GM19395 (cell line): ENCODE data around the gene EIF4A2.
"Not testable (repeated sequence)": the region's sequence is repeated elsewhere in the genome, so short reads cannot be mapped to it uniquely, and the experiment has no call there.

ENCODE experiments used
- ATAC-seq: cut with Tn5 transposase; IDR thresholded peaks from one replicate; pipeline ENCODE4 v1.9.1; 2021; ENCODE audit warnings: mild to moderate bottlenecking, moderate library complexity; ENCODE audit not compliant: unreplicated experiment

Gene EIF4A2

DNA sequence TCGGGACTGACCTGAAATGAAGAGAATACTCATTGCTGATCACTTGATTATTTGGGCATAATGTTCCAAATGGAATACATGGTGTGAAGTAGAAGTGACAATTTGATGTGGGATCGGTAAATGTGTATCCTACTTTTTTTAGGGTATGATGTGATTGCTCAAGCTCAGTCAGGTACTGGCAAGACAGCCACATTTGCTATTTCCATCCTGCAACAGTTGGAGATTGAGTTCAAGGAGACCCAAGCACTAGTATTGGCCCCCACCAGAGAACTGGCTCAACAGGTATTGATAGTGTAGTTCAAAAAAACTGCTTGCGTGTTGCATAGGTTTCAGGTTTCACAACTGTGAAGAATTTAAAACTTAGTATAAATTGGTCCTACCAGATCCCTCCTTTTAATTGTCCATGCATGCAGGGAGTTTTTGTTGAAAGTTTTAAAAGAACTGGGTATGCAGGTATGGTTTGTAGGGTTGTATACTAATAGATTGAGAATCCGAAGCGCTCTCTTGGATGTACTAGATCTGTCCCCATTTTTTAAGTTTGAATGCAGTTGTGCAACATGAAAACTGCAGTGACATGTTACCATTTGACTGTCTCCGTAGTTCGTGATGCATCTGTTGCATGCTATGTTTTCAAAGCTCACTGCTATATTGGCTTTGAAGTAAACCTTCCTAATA is 1.6 kb downstream of the EIF4A2 start:
- no peak for ATAC-seq

DNA sequence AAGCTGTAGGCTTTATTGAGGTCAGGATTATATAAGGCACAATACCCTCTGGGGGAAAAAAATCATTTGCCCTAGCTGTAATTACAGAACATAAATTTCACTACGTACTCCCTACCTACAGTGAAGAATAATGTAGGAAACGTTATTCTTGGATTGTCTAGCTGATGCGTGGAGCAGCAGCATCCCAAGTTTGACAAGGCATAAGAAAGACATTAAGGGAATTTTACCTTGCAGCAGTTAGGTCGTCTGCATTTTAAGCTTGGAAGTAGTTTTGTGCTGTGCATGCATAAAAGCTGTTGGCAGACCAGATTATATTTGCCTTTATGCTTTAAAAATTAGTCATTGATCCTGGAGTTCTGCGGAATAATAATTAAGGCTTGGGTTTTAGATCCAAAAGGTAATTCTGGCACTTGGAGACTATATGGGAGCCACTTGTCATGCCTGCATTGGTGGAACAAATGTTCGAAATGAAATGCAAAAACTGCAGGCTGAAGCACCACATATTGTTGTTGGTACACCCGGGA is 2.2 kb downstream of the EIF4A2 start:
- ATAC-seq: no peak

DNA sequence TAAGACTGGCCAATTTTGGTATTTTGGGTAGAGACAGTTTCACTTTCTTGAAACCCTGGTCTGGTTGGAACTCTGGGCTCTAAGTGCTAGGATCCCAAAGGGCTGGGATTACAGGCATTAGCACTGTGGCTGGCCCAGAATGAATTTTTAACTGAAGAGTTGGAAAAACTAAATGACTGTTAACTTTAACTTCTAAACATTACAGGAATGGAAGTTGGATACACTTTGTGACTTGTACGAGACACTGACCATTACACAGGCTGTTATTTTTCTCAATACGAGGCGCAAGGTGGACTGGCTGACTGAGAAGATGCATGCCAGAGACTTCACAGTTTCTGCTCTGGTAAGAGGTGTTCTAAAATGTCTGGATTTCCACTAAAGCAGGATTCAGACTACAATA is 3.5 kb downstream of the EIF4A2 start:
- no peak for ATAC-seq

DNA sequence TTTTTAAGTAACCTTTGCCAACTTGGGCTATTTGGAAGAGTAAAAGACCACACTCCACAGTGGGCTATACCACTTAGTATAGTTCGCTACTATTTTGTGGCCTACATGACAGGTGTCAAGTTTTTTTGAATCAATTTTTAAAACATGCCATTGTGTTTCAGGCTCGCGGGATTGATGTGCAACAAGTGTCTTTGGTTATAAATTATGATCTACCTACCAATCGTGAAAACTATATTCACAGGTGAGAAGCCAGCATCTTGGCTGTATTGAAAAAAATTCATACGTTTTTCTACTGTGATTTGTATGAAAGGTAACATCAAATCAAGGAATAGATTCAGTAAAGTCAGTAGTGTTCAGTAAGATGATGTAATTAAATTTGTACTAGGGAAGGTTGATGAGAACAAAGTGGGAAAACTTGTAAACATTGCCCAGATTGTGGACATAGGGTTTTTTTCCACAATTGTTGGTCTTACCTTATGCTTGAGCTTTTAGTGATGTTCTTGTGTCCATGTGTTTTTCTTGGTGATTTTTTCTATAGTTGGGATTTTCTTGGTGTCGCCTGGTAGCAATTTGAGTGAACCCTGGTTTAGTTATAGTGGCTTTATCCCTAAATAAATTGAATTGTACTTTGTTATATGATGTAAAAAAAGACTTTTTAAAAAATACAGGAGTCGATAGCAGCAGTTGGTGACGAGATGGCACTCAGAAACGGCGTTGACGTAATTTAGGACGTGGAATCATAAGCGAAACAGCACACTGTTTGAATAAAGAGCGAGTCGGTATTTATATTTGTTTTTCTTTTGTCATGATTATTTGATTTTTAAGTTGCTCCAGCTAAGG is 4.5 kb downstream of the EIF4A2 start:
- ATAC-seq: no peak

DNA sequence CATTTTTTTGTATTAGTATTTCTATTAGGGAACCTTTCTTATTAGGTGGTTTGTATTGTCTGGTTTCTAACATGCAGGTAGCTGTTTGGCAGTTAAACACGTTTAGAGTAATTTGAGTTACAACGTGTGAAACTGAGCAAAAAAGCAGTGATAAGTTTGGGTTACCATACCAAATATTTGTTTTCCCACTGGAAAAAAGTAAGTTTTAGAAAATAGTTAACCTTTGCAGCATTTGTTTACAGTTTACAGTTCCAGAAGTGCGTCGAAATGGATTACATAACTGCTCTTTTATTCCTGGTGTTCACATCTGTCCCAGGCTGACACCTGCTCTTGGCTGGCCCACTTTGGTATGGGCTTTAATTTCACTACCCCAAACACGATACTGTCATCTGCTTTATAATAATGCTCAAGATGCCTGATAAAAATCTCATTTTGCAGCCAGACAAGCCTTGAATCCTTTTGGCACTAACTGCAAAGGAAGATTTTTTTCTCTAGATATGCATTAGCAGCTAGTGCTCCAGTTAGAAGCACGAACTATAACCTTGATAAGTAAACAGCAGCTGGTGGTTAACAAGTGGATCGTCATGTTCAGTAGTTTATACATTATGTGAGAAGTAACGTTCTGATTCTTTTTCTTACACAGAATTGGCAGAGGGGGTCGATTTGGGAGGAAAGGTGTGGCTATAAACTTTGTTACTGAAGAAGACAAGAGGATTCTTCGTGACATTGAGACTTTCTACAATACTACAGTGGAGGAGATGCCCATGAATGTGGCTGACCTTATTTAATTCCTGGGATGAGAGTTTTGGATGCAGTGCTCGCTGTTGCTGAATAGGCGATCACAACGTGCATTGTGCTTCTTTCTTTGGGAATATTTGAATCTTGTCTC is 5.3 kb downstream of the EIF4A2 start:
- ATAC-seq: no peak

DNA sequence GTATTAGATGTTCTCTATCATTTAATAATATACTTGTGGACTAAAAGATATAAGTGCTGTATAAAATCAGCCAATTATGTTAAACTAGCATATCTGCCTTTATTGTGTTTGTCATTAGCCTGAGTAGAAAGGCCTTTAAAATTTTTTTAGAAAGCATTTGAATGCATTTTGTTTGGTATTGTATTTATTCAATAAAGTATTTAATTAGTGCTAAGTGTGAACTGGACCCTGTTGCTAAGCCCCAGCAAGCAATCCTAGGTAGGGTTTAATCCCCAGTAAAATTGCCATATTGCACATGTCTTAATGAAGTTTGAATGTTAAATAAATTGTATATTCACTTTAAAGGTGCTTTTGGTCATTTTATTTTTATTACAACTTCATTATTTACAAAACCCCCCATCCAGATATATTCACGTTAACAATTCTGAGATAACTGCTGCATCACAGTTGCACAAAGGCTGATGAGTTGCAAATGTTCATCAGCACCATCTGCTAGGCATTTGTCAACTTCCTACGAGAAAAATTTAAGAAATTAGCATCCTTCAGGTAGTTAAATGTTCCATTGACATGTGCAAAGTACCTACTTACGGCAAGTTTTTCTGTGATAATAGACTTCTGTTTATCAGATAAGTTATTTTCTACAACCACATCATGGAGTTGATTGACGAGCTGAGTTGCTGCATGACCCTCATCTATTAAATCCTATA is 6.3 kb downstream of the EIF4A2 start:
- ATAC-seq: no peak

DNA sequence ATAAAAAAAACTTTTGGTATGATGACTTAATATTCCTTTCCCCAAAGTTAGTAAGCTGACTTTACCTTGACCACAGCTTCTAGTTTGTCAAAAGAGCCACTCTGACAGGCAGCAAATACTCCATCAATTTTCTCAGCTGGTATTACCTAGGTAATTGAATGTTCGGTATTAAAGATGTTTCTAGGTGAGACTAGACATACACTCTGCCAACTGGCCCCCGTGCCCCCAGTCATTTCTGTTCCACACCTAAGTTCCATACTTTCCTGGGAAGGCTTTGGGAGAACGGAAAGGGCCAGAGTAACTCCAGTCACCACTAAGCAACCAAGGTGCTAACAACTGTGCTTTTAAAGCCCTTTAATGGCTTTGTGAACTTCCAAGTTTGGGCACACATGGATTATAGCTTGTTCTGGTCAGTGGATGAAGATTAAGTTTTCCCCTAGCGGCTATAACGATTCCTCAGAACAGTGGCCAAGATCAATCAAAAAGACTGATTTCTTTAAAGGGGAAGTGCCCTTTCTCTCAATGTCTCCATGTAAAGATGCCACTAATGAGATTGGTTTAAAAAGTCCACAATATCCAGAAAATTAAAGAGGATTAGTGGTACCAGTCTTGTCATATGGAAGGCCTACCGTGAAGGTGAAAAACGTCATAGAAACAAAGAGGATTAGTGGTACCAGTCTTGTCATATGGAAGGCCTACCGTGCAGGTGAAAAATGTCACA is 7.0 kb downstream of the EIF4A2 start:
- no peak for ATAC-seq

DNA sequence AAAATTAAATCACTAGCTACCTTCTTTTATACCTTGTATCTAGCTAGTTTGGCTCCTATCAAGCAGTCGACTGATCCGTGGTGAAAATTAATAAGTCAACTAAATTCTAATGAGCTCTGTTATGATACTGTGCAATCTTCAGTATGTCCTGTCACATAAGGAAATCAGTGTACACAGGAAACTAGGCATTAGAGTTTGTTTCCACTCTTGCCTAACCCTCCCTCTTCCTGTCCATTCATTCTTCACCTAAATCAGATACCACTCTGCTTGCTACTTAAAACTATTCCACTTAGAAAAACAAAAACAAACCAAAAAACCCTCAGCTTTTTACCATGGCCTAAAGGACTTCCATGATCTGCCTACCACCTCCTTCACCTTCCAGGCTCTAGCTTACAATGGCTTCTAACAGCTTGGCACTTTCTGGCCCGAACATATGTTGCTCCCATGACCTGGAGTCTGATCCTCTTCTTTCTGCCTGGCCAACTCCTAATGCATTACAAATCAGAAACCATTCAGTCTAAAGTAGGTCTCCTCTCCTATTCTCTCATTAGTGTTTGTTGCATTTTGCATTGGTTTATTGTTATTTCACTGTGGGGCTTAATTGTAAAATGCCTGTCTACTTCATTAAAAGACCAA is 15.0 kb downstream of the EIF4A2 start:
- ATAC-seq: no peak

DNA sequence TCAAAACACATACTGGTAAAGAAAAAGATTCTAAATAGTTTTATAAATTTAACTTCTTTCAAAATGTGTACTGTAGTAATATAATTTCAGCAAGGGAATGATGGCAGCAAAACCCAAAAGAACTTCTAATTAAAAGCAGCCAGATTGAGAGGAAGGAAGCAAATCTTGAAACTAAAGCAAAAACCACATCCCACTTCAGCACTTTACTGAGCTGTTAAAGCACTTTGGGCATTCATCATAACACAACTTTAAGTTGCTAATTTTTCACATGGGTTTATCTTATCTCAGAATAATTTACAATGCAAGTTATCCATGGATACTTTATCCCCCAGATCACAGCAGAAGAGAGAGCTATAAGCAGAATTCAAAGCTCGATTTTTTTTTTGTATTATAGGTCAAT is 16.9 kb downstream of the EIF4A2 start:
- no peak for ATAC-seq

DNA sequence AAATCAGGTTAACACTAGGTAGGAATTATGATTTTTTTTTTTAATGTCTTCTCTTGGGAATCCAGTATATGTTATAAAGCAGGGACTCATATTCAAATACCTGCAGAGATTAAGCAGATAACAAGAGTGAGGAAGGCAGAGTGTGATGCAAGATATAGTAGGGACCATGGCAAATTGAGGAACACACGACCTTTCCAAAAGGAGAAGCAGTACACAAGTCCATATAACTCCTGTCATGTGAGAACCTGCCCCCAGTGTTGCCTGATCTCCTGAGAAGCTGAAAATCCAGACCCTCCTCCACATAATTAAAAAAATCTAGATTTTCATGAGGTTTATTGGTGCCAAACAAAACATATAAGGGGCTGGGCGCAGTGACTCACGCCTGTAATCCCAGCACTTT is 19.3 kb downstream of the EIF4A2 start:
- ATAC-seq: no peak

DNA sequence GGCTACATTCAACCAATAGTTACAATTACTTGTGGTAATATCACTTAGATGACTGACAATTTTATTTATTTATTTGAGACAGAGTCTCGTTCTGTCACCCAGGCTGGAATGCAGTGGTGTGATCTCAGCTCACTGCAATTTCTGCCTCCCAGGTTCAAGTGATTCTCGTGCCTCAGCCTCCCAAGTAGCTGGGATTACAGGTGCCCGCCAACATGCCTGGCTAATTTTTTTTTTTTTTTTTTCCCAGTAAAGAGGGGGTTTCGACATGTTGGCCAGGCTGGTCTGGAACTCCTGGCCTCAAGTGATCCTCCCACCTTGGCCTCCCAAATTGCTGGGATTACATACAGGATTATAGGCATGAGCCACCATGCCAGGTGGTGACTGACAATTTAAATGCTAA is 20.1 kb downstream of the EIF4A2 start:
- ATAC-seq: not testable (repeated sequence)

DNA sequence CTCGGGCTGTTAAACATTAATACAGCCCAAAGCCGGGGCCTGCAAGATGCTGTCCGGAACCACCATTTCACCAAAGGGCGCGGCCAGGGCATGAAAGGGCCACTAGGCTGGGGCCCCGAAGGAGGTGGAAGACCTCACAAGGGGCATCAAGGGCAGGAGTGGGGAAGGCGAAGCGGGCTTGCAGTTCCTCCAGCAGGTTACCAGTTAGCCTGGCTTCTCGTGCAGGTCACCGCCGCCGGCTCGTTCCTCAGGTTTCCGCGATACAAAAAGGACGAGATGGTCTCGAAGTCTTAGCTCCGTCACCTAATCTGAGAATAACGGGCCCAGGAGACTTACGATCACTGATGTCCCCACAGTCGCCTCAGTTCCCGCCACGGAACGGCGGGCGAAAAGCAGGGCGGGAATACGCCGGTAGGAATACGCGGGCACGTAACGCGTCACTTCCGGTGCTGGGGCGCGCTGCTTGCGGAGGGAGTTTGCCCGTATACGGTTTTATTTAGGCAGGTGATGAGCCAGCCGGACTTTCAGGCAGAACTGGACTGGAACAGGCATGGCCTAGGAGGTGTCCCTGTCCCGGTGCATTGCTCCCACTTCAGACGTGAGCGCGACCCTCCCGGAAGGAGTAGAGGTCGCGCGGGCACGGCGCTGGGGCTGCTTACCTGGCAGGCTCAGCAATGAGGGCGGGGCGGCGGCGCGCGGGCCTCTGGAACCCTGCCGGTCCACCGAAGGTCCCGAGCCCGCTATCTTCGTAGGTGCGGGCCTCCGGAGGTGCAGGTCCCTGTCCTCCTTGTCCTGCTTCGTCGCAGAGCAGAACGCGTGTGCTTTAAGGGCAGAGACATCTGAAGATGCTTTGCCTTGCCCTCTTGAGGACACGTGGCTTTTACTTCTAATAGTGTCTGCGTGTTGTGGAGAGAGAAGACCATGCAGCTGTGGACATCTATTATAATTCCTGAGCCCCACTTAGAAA is 23.0 kb downstream of the EIF4A2 start, which contains the start of gene RFC4:
Gene RFC4 (minus strand): TSS at position 394 of the 967 bp plus-strand sequence. CDS start 1,769 bp downstream, outside the sequence.
- peak; percentile 94 for ATAC-seq

DNA sequence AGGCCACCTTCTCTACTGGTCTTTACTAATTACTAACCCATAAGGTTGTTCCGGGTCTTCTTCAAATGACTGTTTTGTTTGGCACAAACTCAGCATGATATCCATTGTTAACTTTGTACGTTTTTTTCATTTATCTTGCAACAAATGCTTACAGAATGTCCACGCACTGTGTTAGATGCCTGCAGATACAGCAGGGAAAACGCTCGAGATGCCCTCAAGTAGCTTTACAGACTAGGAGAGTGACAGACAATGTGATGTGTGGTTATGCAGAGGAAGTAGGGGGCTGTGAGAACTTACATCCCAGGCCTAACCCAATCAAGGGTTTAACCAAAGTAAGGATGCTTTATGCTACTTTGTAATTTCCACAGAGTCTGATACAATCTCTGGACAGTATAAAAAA is 23.9 kb downstream of the EIF4A2 start:
- no peak for ATAC-seq

DNA sequence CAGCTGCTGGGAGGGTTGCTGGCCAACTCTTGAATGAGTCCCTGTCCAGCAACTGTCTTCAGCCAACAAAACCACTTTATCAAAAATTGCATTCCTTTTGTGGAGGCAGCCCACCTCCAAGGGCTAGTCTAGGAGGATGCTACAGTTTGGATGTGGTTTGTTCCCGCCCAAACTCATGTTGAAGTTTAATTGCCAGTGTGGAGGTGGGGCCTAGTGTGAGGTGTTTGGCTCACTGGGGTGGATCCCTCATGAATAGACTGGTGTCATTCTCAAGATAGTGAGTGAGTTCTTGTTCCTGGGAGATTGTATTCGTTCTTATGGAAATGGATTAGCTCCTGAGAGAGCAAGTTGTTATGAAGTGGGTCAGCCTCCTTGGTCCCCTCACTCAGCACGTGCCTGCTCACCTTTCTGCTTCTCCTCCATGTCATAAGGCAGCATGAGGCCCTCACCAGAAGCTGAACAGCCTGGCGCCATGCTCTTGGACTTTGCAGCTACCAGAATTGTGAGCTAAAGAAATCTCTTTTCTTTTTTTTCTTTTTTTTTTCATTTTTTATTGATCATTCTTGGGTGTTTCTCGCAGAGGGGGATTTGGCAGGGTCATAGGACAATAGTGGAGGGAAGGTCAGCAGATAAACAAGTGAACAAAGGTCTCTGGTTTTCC is 27.1 kb downstream of the EIF4A2 start:
- no peak for ATAC-seq

DNA sequence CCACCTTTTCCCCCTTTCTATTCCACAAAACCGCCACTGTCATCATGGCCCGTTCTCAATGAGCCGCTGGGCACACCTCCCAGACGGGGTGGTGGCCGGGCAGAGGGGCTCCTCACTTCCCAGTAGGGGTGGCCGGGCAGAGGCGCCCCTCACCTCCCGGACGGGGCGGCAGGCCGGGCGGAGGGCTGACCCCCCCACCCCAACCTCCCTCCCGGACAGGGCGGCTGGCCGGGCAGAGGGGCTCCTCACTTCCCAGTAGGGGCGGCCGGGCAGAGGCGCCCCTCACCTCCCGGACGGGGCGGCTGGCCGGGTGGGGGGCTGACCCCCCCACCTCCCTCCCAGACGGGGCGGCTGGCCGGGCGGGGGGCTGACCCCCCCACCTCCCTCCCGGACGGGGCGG is 27.9 kb downstream of the EIF4A2 start:
- not testable (repeated sequence) for ATAC-seq

DNA sequence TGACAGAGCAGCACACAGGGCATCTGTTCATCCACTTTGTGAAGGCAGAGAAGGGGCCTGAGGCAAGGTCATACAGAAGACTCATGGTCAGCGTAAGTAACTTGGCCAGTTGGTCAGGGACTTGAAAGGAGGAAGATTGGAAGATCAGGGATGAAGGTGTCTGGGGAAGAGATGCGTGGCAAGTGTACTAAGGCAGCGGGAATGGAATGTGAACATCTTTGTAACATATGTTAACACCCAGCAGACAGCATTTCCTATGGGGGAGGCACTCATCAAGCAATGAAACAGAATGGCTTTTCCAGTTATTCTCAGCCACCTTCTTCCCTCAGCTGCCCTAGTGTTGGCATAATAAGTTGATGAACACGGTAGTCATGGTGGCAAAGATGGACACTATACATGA is 30.7 kb downstream of the EIF4A2 start:
- no peak for ATAC-seq

DNA sequence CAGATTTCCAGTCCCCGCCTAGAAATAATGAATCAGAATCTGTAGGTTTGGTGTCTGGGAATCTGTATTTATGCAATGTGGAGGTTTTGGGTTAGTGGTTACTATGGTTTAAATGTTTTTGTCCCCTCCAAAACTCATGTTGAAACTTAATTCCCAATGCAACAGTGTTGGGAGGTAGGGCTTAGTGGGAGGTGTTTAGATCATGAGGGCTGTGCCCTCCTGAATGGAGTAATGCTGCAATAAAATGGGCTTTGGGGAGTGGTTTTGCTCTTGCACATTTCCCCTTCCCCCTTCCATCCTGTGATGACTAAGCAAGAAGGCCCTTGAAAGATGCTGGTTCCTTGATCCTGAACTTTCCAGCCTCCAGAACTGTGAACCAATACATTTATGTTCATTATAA is 32.1 kb downstream of the EIF4A2 start:
- ATAC-seq: no peak

DNA sequence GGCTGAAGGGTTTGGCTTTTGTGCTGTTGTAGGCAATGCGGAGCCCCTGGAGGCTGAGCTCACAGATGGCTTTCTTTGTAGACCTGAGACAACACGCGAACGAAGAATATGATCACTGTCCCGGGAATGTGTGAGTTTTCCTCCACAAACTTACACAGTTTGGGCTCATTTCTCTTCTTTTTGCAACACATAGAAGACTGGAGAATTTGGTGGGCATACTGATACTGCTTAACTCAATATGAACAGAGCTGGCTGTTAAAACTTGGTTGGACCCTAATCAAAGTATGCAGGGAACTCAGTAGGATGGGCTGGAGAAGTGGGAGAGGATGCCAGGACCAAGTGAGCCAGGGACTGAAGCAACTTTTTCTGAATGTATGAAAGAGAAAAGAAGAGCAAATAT is 35.1 kb downstream of the EIF4A2 start:
- ATAC-seq: no peak
